Measurements from ENCODE around the gene KIF26B.
"Not testable (repeated sequence)": the region's sequence is repeated elsewhere in the genome, so short reads cannot be mapped to it uniquely, and the experiment has no call there.

KIF26B gene

GRCh38 chr1:245388687-245389086 is 233.9 kb downstream of the KIF26B start:
- no peak for DNase-seq (ENCODE audit: low read depth)

GRCh38 chr1:245389873-245390272 is 235.1 kb downstream of the KIF26B start:
- no peak for DNase-seq (ENCODE audit: low read depth)

DNA sequence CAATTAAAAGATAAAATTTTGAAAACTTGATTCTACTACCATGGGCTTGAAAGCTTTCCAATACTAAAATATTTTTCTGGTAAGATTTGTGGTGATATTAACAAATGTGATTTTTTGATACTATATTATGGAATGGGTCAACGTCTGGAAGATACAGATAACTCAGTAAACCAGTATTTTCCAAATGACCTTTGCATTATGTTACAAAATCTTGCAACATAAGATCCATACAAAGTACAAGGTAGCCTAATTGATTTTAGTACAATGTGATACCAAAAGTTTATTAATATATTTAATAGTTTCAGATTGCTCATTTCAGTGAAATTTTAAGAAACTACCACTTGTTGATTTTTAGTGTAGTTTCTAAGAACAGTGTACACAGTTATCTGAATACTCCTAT is 236.2 kb downstream of the KIF26B start:
- no peak for DNase-seq (ENCODE audit: low read depth)

DNA sequence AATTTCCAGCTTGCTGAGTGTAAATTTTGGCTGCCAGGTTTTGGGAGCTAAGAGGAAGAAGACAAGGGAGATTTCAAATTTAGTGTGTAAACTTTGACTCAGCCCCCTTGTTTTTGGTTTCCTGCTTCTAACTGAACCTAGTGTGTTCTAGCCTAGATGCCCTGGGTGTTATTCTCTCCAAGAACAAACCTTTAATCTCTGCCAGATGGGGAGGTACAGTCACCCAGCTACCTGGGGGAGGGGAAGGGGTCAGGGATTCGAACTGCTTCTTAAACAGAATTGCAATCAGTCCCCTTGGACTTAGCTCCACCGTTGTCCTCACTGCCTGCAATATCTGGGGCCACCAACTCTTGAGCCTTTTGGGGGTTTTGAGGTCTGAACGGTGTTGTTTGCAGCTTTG is 238.9 kb downstream of the KIF26B start:
- DNase-seq (ENCODE audit: low read depth) = no peak

GRCh38 chr1:245395680-245396079 is 240.9 kb downstream of the KIF26B start:
- DNase-seq (ENCODE audit: low read depth) = no peak

- no peak for DNase-seq (ENCODE audit: low read depth)
Observed at GRCh38 chr1:245396615-245397014, 241.8 kb downstream of the KIF26B start.

- DNase-seq (ENCODE audit: low read depth) = no peak
Observed at GRCh38 chr1:245397771-245398170, 243.0 kb downstream of the KIF26B start.

DNA sequence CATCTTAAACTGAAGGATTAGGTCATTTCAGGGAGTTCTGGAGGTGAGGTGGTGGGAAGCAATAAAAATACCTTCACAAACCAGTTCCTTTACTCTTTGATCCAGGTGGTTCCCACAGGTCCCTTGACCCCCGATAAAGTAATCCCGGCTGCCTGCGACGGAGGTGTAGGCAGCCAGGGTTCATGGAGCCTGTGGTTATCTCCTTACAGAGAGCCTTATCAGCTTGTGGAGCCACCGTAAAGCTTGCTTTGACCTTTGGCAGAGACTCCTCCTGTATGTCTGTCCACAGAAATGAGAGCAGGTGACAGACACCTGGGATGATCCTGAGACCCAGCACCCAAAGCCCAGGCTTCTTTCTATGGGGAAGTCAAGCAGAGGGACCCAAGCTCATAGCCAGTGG is 243.4 kb downstream of the KIF26B start:
- no peak for DNase-seq (ENCODE audit: low read depth)

GRCh38 chr1:245401881-245402587 is 247.2 kb downstream of the KIF26B start:
- DNase-seq (ENCODE audit: low read depth) = no peak

DNA sequence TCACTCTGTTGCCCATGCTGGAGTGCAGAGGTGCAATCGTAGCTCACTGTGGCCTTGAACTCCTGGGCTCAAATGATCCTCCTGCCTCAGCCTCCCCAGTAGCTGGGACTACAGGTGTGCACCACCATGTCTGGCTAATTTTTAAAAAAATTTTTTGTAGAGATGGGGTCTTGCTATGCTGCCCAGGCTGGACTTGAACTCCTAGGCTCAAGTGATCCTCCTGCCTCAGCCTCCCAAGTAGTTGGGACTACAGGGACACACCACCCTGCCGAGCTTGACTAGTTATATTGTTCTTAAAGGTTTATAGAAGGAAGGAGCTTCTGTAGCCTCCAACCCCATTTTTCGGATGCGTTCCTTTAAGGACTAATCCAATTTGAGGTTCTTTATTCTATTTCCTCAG is 248.2 kb downstream of the KIF26B start:
- DNase-seq (ENCODE audit: low read depth) = not testable (repeated sequence)

GRCh38 chr1:245404527-245404926 is 249.7 kb downstream of the KIF26B start:
- no peak for DNase-seq (ENCODE audit: low read depth)

DNA sequence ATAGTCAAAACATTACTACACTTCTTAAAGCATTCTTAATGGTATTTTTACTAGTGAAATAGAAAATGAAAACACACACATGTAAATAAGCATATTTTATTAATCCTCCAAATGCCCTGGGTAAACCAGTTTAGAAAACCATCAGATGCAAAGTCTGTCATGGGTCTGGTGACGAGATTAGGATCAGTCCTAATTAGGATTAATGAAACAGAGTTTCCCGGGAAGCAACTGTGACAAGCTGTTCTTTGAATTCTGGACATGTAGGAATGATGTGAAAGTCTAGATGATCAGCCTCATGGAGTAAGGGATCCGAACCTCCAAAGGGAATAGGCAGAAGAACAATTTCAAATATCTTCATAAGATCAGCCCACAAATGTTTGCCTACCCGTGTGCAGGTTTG is 250.2 kb downstream of the KIF26B start:
- DNase-seq (ENCODE audit: low read depth) = no peak

DNA sequence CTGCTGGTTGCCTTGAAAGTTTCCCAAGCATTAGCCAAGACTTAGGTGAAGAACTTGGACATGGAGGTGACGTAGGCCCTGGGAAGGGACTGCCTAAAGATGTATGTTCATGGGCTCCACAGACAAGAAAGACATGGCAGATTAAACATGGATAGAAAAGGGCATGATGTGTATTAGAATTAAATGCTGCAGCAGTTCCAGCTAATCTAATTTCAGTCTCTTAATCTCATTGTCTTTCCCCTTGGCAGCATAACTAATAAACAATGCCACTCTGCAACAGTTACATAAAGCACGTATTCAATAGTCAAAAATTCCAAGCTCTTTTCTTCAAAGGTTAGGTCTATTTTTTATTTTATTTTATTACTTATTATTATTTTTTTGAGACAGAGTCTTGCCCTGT is 251.6 kb downstream of the KIF26B start:
- DNase-seq (ENCODE audit: low read depth) = no peak

DNA sequence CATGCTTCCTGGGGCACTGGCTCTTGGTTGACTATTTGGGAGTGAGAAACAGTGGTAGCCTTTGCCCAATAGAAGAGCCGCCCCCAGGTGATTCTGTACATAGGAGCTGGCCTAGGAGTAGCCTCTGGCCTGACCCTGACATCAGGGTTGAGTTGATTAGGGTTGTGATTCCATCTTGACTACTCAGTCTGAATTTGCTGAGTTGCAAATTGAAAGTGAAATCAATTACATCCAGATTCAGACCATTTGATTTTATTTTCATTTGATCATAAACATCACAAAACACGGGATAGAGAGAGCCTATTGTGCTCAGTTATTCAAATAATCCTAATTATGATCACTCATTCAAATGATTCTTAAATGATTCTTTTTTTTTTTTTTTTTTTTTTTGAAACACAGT is 253.2 kb downstream of the KIF26B start:
- DNase-seq (ENCODE audit: low read depth) = no peak

DNA sequence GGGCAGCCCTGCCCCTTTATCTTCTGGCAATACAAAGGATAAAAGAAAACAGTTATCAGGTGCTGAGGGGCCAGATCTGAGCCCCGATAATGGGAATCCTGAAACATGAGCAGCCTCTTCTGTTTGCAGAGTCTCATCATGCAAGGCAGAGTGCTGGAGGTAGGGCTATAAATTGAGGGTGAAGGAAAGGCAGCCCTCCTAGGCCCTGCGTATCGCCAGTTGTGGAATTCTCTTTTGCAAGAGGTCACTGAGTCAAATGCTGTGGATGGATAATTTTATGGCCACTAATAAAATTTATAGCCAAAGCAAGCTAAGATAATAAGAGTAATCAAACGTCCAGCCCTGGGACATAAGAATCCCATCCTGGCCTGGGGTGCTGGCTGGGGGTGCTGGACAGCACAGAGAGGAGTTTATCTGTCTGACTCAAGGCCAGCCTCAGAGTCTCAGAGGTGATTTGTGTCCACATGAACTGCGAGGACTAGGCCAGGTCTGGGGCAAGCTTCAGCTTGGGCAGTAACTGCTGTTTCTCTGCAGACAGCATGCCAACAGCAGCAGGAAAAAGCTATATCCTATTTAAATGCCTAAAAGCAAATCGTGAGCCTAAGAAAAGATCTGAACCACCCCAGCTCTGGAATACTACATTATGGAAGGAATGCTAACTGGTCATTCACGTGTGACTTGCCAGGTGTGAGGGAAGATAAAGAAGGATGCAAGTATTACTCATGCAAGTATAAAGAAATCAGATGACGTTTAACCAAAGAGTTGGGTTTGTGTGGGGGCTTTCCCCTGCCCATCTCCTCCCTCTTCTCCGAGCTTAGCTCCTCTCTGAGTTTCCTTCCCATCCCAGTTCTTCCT is 254.8 kb downstream of the KIF26B start:
- no peak for DNase-seq (ENCODE audit: low read depth)

GRCh38 chr1:245411245-245412036 is 256.7 kb downstream of the KIF26B start:
- no peak for DNase-seq (ENCODE audit: low read depth)

GRCh38 chr1:245412306-245412705 is 257.5 kb downstream of the KIF26B start:
- no peak for DNase-seq (ENCODE audit: low read depth)

DNA sequence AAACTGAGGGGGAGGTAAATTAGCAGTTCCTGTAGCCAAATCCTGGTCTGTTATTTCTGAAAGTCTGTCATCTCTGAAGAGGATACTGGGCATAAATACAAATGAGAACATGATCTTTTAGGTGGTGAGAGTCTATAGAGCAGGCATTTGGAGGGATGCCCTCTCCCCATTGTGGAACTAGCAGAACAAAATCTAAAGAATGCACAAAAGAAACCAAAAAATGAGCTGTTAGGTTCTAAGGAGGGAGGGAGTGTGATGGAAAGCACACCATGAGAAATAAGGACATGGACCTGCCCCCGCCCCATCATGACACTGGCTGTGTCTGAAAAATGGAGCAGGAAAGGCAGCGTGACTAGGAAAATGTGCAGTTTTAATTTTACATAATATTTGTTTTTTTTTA is 262.0 kb downstream of the KIF26B start:
- DNase-seq (ENCODE audit: low read depth) = no peak

DNA sequence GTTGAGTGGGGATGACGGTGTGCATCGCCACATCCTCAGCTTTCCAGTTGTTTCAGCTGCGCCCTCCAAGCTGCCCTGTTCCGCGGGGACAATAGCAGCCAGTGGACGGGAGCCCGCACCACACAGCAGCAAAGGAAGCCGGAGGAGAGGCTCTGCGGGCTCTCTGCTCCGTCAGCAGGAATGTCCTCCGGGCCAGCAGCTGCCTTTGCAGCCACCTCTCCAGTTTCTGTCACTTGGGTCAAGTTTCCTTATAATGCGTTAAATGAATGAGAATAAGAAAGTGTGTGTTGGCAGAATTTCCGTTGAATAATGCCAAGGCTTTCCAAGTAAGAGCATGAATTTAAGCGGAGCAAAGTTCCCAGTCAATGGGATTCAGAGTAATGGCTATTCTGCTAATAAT is 263.3 kb downstream of the KIF26B start:
- no peak for DNase-seq (ENCODE audit: low read depth)

DNA sequence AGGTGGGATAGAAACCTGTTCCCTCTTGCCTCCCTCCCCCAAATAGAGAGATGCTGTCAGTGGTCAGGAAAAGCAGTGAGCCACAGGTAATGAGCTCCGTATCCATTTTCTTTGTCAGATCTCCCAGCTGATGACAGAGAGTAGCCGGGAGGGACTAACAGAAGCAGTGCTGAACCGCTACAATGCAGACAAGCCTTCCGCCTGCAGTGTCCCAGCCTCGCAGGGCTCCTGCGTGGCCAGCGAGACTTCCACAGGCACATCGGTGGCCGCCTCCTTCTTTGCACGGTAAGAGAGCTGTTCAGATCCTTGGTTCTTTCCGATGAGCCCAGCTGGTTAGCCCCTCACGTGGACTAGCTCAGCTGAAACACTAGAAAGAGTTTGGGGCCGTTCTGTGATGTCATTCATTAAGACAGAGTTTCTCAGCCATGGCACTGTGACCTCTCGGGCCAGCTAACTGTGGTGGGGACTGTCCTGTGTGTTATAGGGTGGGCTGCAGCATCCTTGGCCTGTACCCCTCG is 264.7 kb downstream of the KIF26B start:
- DNase-seq (ENCODE audit: low read depth) = no peak

DNA sequence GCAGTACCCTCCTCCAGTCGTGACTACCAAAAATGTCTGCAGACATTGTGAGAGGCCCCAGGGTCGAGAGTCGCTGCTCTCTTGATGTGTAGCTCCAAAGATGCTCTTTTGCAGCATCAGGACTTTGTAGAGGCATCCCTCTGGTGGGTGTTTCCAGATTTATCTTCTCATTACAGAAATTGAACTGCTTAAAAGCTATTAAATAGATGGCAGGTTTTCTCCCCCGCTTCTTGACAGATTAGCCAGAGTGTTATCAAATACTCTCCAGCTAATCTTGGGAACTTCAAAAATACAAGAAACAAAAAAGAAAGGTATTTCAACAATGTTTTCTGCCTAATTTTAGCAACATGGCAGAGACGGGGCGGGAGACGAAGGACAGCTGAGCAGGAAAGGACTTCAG is 265.2 kb downstream of the KIF26B start:
- no peak for DNase-seq (ENCODE audit: low read depth)

DNA sequence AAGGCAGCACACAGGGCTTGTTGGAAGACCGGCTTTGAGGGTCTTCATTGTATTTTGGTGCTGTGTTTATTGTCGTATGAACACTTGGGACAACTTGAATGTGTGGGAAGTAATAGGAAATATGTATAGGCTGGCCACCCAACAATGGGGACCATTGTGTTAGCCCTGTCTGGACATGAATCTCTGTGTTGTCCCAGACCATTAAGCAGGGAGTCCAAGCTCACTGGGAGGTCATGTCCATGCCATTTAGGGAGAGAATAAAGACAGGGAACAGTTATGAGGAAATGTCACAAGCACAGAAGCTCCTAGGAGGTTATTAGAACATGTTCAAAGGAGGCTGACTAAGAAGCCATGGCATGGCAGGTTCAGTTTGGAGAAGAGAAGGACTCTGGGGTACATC is 266.1 kb downstream of the KIF26B start:
- DNase-seq (ENCODE audit: low read depth) = no peak

- no peak for DNase-seq (ENCODE audit: low read depth)
Observed at GRCh38 chr1:245428681-245429080, 273.9 kb downstream of the KIF26B start.

Measured in GM04503 (cell line).